Mucosa of rectum (tissue), 2 donors: ENCODE measurements around the gene THRAP3.
"Not testable (repeated sequence)": the region's sequence is repeated elsewhere in the genome, so short reads cannot be mapped to it uniquely, and the experiment has no call there.

Experiments
- H3K27ac ChIP-seq, 2 donors: one replicate each; pipeline ENCODE4 v1.7.0; 2013; ENCODE audit warnings: inconsistent platforms in 2 of 2, low read depth in 2 of 2, low read length in 2 of 2
- H3K27me3 ChIP-seq, 2 donors: one replicate each; pipeline ENCODE4 v1.7.0; 2013; ENCODE audit warnings: low read length in 2 of 2; ENCODE audit not compliant: control insufficient read depth in 2 of 2, insufficient read depth in 2 of 2
- H3K36me3 ChIP-seq, 2 donors: one replicate each; pipeline ENCODE4 v1.7.0; 2013; ENCODE audit warnings: low read length in 2 of 2; ENCODE audit not compliant: control insufficient read depth in 2 of 2, insufficient read depth in 2 of 2
- H3K4me1 ChIP-seq, 2 donors: one replicate each; pipeline ENCODE4 v1.7.0; 2013; ENCODE audit warnings: low read length in 2 of 2, mild to moderate bottlenecking in 1 of 2; ENCODE audit not compliant: control insufficient read depth in 2 of 2, insufficient read depth in 2 of 2
- H3K4me3 ChIP-seq, 2 donors: one replicate each; pipeline ENCODE4 v1.7.0; 2013; ENCODE audit warnings: low read length in 2 of 2
- H3K9ac ChIP-seq, 2 donors: one replicate each; pipeline ENCODE4 v1.7.0; 2013; ENCODE audit warnings: low read length in 2 of 2, low read depth in 1 of 2, mild to moderate bottlenecking in 1 of 2
- H3K9me3 ChIP-seq, 2 donors: one replicate each; pipeline ENCODE4 v1.7.0; 2013; ENCODE audit warnings: low read length in 2 of 2; ENCODE audit not compliant: control insufficient read depth in 2 of 2
- donor health status: healthy.
- donor health status: Normal muscosa, but diverticular disease.

The THRAP3 gene

DNA sequence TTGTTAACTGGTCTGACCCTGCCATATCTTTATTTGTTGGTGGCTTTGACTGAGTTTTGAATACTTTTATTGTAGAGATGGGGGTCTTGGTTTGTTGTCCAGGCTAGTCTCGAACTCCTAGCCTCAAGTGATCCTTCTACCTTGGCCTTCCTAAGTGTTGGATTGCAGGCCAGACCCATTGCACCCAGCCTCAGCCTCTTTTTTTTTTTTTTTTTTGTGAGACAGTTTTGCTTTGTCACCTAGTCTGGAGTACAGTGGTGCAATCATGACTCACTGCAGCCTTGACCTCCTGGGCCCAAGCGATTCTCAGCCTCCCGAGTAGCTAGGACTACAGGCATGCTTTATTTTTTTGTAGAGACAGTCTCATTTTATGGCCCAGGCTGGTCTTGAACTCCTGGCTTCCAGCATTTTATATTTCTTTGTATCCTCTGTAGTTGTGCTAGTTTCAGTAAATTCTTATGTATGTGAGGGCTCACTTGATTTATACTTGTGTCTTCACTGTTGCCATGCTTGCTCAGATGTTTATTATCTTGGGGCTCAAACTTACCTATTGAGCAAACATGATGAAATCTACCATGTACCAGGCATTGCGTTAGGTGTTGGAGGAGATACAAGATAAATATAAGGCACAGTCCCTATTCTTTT, 24.1 kb downstream of the THRAP3 start:
- no peak overlapping the region for H3K4me3 ChIP-seq
- peaks cover 0 to 3% of the 10 kb centered on the region in 2 donors for H3K4me1 ChIP-seq
- no peaks in the 10 kb centered on the region for H3K27me3 ChIP-seq
- H3K36me3 ChIP-seq: peaks cover 3 to 6% of the 10 kb centered on the region in 2 donors
- H3K9me3 ChIP-seq: no peaks in the 10 kb centered on the region
- H3K27ac ChIP-seq: no peak overlapping the region
- H3K9ac ChIP-seq: no peak overlapping the region

DNA sequence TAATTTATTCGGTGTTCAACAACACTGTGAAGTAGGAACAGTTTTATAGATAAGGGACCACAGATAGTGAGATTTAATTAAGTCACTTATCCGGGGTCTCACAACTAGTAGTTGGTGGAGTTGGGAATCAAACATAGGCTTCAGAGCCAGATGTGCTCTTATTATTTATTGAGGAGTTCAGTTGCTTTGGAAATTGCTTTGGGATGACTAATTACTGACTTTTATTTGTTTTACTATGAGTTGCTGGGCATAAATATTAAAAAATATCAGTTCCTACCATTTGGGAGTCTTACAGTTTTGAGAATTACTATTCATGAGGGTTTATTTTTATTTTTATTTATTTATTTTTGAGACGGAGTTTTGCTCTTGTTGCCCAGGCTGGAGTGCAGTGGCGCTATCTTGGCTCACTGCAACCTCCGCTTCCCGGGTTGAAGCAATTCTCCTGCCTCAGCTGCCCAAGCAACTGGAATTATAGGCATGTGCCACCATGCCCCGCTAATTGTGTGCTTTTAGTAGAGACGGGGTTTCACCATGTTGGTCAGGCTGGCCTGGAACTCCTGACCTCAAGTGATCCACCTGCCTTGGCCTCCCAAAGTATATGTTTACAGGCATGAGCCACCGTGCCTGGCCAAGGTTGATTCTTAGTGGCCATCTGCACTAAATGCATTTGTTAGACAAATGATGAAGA, 27.7 kb downstream of the THRAP3 start:
- H3K27ac ChIP-seq: peak overlapping the region in 1 of 2 donors; percentile 11
- peaks cover 6 to 10% of the 10 kb centered on the region in 2 donors for H3K4me1 ChIP-seq

DNA sequence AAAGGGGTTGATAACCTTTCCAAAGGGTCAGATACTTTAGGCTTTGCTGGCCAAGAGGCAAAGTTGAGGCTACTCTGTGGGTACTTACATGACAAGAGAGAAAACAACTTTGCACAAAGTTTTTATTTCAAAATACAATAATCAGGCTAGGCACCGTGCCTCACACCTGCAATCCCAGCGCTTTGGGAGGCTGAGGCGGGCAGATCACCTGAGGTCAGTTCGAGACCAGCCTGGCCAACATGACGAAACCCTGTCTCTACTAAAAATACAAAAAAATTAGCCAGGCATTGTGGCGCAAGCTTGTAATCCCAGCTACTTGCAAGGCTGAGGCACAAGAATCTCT, 28.2 kb downstream of the THRAP3 start:
- H3K9me3 ChIP-seq, H3K27me3 ChIP-seq, H3K4me1 ChIP-seq, H3K27ac ChIP-seq, H3K4me3 ChIP-seq, H3K9ac ChIP-seq, H3K36me3 ChIP-seq: not testable (repeated sequence)

More for the DNA sequence above, 27.7 kb downstream of the THRAP3 start:
- no peak overlapping the region for H3K4me3 ChIP-seq
- no peaks in the 10 kb centered on the region for H3K27me3 ChIP-seq
- H3K9ac ChIP-seq: no peak overlapping the region
- no peaks in the 10 kb centered on the region for H3K9me3 ChIP-seq
- H3K36me3 ChIP-seq: no peaks in the 10 kb centered on the region

DNA sequence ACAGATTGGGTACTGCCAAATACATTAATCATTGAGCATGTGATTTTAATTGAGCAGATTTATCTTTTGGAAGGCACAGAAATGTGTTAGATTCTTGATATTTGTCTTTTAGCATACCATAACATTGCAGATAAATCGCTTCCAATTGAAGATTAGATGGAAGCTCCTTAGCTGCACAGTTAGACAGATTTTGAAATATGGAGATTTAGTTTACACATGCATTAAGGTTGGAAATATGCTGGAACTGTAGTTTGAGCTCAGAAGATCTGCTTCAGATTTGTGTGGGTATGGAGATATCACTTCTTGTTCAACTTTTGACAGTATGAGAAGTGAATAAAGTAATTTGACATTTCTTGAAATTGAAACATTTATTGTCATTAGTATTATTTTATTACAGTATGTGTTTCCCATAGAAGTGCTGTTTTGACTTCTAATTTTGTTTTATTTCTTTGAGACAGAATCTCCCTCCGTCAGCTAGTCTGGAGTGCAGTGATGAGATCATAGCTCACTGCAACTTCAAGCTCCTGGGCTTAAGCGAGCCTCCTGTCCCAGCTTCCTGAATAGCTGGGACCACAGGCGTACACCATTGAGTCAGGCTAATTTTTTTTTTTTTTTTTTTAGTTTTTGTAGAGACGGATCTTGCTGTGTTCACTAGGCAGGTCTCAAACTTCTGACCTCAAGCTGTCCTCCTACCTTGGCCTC, 29.1 kb downstream of the THRAP3 start:
- Histone ChIP-seq H3K9me3 (no peaks in the 10 kb centered on the region), H3K27ac (no peak overlapping the region), H3K4me1 (peaks cover 15% of the 10 kb centered on the region in 2 donors), H3K27me3 (no peaks in the 10 kb centered on the region), H3K9ac (no peak overlapping the region), H3K36me3 (no peaks in the 10 kb centered on the region), H3K4me3 (no peak overlapping the region)

DNA sequence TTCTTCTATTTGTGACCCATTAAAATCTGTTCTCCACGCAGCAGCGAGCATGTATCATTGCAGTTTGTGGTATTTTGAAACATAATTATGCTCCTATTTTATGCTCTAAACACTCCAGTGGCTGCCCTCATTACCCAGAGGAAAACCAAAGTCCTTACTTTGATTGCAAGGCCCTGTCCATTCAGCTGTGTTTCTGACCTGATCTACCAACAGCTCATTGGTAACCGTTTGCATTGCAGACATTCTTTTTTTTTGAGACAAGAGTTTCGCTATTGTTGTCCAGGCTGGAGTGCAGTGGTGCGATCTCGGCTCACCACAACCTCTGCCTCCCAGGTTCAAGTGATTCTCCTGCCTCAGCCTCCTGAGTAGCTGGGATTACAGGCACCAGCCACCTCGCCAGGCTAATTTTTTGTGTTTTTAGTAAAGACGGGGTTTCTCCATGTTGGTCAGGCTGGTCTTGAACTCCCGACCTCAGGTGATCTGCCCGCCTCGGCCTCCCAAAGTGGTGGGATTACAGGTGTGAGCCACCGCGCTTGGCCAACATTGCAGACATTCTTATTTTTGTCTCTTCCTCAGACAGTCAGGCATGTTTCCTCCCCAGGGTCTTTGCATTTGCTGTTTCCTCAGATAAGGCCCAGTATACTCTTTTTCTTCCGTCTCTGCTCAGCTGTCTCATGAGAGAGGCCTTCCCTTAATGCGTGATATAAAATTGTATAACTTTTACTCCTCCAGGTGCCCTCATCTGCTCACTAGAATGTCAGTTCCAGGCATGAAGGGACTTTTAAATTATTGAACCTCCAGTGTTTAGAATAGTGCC, 32.5 kb downstream of the THRAP3 start:
- Histone ChIP-seq H3K36me3 (peaks cover 1 to 11% of the 10 kb centered on the region in 2 donors), H3K27me3 (no peaks in the 10 kb centered on the region), H3K4me3 (no peak overlapping the region), H3K9me3 (no peaks in the 10 kb centered on the region), H3K27ac (no peak overlapping the region), H3K4me1 (peaks cover 16 to 18% of the 10 kb centered on the region in 2 donors), H3K9ac (no peak overlapping the region)

DNA sequence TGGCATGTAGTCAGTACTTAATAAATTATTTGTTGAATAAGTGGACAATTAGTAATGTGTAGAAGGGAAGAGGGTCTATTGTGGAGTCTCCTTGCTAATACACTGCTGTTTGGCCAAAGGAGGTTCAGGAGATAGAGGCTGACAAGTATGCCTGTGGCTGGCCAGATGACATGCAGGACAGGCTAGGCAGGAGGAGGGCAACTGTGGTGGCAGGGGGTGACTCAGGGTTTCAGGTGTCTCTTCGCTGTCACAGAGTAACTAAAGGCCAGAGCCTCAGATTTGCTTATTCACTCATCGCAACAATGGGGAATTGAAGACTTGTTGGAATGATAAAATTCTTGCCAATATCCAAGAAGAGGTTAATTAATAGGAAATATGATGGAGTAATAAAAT, 33.1 kb downstream of the THRAP3 start:
- Histone ChIP-seq H3K9ac (no peak overlapping the region), H3K4me3 (no peak overlapping the region), H3K27ac (no peak overlapping the region), H3K27me3 (no peaks in the 10 kb centered on the region), H3K9me3 (no peaks in the 10 kb centered on the region), H3K4me1 (peaks cover 16 to 18% of the 10 kb centered on the region in 2 donors), H3K36me3 (peaks cover 3 to 13% of the 10 kb centered on the region in 2 donors)

DNA sequence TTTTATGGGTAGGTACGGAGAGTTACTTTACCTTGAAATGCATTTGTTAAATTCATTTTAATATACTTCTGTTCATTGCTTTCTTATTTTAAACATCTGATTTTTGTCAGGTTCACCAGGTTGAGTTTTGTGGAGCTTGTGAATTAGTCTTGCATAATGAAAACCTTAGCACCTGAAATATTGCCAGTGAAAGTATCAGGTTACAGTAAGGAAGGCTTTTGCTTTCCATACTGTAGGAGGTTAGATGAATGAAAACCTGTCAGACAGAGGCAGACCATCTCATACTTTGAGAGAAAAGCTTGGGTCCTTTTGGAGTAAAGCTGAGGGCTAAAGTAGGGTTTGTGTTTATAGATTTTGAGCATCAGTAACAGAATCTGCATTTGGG, 34.7 kb downstream of the THRAP3 start:
- H3K9me3 ChIP-seq: no peaks in the 10 kb centered on the region
- no peak overlapping the region for H3K27ac ChIP-seq
- no peak overlapping the region for H3K4me3 ChIP-seq
- peaks cover 3 to 13% of the 10 kb centered on the region in 2 donors for H3K36me3 ChIP-seq
- no peaks in the 10 kb centered on the region for H3K27me3 ChIP-seq
- no peak overlapping the region for H3K9ac ChIP-seq
- H3K4me1 ChIP-seq: peaks cover 15 to 16% of the 10 kb centered on the region in 2 donors

DNA sequence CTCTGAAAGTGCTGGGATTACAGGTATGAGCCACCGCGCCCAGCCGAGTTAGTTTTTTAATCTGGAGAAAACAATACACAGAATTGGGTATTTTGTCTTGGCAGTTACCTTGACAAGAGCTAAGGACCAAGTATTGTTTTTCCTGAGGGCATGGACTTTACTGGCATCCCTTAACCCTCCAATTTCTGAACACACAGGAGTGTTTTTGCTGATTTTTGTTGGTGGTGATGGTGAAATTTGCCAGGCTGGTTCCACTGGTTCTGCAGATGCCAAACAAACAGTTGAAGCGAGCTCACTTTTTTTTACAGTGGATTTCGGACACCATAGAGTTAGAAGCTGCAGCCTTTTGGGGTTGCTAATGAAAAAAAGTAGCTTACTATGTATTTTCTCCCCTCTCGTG, 44.7 kb downstream of the THRAP3 start:
- Histone ChIP-seq H3K9me3 (no peaks in the 10 kb centered on the region), H3K36me3 (peaks cover 15 to 23% of the 10 kb centered on the region in 2 donors), H3K27ac (no peak overlapping the region), H3K9ac (no peak overlapping the region), H3K27me3 (no peaks in the 10 kb centered on the region), H3K4me3 (no peak overlapping the region), H3K4me1 (peaks cover 4 to 9% of the 10 kb centered on the region in 2 donors)

DNA sequence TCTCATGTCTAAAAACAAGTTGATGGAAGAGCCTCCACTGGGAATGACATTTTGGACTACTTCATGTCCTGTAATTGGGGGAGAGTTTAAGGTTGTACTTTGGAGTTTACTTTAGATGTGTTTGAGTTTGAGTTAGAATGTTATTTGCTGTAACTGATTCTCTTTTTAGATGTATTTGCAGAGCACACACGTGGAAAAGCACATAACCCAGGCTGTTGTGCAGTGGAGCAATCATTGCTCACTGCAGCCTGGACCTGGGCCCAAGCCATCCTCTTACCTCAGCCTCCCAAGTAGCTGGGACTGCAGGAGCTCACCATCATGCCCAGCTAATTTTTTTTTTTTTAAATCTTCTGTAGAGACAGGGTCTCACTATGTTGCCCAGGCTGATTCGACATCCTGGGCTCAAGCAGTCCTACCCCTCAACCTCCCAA, 45.2 kb downstream of the THRAP3 start:
- Histone ChIP-seq H3K9me3 (no peaks in the 10 kb centered on the region), H3K27me3 (no peaks in the 10 kb centered on the region), H3K4me1 (peaks cover 4 to 9% of the 10 kb centered on the region in 2 donors), H3K27ac (no peak overlapping the region), H3K36me3 (peaks cover 15 to 23% of the 10 kb centered on the region in 2 donors), H3K9ac (no peak overlapping the region), H3K4me3 (no peak overlapping the region)
